H9 (cell line): ENCODE data around the gene MSRB1. TPM values are rescaled to one million over a fixed set of nuclear protein-coding genes. Genes with fewer than 3 reads are reported as not detected.

Experiments used
- DNase-seq: peaks from one replicate; pipeline ENCODE4 v3.0.0-alpha.2; 2017
- H2AFZ ChIP-seq: one replicate; pipeline ENCODE4 v1.6.1; 2013; ENCODE audit warnings: mild to moderate bottlenecking, low read length, control low read depth, moderate library complexity
- H2AK5ac ChIP-seq: 2 replicates; pipeline ENCODE4 v1.6.1; 2013; ENCODE audit warnings: low read length, control low read depth, mixed read lengths; ENCODE audit not compliant: insufficient read length
- H2BK120ac ChIP-seq: one replicate; pipeline ENCODE4 v1.6.1; 2013; ENCODE audit warnings: low read depth, mild to moderate bottlenecking, low read length, control low read depth, inconsistent platforms; ENCODE audit not compliant: poor library complexity, severe bottlenecking
- H2BK12ac ChIP-seq: 2 replicates; pipeline ENCODE4 v1.6.1; 2013; ENCODE audit warnings: low read length, control low read depth, mixed read lengths, low read depth; ENCODE audit not compliant: insufficient read length
- H2BK15ac ChIP-seq: 2 replicates; pipeline ENCODE4 v1.6.1; 2013; ENCODE audit warnings: low read depth, low read length, control low read depth
- H2BK20ac ChIP-seq: one replicate; pipeline ENCODE4 v1.6.1; 2013; ENCODE audit warnings: low read depth, mild to moderate bottlenecking, low read length, control low read depth, inconsistent platforms; ENCODE audit not compliant: poor library complexity, severe bottlenecking
- H2BK5ac ChIP-seq: 2 replicates; pipeline ENCODE4 v1.6.1; 2013; ENCODE audit warnings: low read length, control low read depth, mixed read lengths; ENCODE audit not compliant: insufficient read length
- H3K14ac ChIP-seq: 2 replicates; pipeline ENCODE4 v1.6.1; 2013; ENCODE audit warnings: low read length, control low read depth; ENCODE audit not compliant: insufficient read depth
- H3K18ac ChIP-seq: 2 replicates; pipeline ENCODE4 v1.6.1; 2013; ENCODE audit warnings: low read depth, mild to moderate bottlenecking, mixed read lengths, low read length, control low read depth; ENCODE audit not compliant: insufficient read length
- H3K23ac ChIP-seq: 2 replicates; pipeline ENCODE4 v1.6.1; 2013; ENCODE audit warnings: low read length, control low read depth, mixed read lengths, low read depth; ENCODE audit not compliant: insufficient read length
- H3K23me2 ChIP-seq: 2 replicates; pipeline ENCODE4 v1.6.1; 2013; ENCODE audit warnings: low read depth, mild to moderate bottlenecking, mixed read lengths, low read length, control low read depth; ENCODE audit not compliant: insufficient read length, poor library complexity, severe bottlenecking
- H3K27ac ChIP-seq: 2 replicates; pipeline ENCODE4 v1.5.1; 2013; ENCODE audit warnings: low read length, control low read depth, mixed read lengths, low read depth; ENCODE audit not compliant: insufficient read length
- H3K27me3 ChIP-seq: 2 replicates; pipeline ENCODE4 v1.6.1; 2013; ENCODE audit warnings: low read length, control low read depth, inconsistent platforms; ENCODE audit not compliant: insufficient read depth
- H3K4ac ChIP-seq: 2 replicates; pipeline ENCODE4 v1.6.1; 2013; ENCODE audit warnings: low read depth, mild to moderate bottlenecking, control low read depth, inconsistent platforms, low read length, moderate library complexity
- H3K4me1 ChIP-seq: 2 replicates; pipeline ENCODE4 v1.6.1; 2013; ENCODE audit warnings: low read length, control low read depth, inconsistent platforms; ENCODE audit not compliant: insufficient read depth
- H3K4me2 ChIP-seq: 2 replicates; pipeline ENCODE4 v1.6.1; 2013; ENCODE audit warnings: low read length, control low read depth, mixed read lengths; ENCODE audit not compliant: insufficient read length, insufficient read depth
- H3K56ac ChIP-seq: 2 replicates; pipeline ENCODE4 v1.6.1; 2013; ENCODE audit warnings: low read depth, mild to moderate bottlenecking, mixed read lengths, low read length, control low read depth; ENCODE audit not compliant: insufficient read length
- H3K79me1 ChIP-seq: 2 replicates; pipeline ENCODE4 v1.6.1; 2013; ENCODE audit warnings: low read depth, mild to moderate bottlenecking, moderate library complexity, low read length, control low read depth, inconsistent platforms; ENCODE audit not compliant: insufficient read depth, poor library complexity, severe bottlenecking
- H3K79me2 ChIP-seq: 2 replicates; pipeline ENCODE4 v1.6.1; 2013; ENCODE audit warnings: low read length, control low read depth, inconsistent platforms; ENCODE audit not compliant: insufficient read depth
- H3K9ac ChIP-seq: 2 replicates; pipeline ENCODE4 v1.6.1; 2013; ENCODE audit warnings: low read length, control low read depth, mixed read lengths; ENCODE audit not compliant: insufficient read length; ENCODE audit errors: extremely low read depth
- H3K9me3 ChIP-seq: one replicate; pipeline ENCODE4 v1.6.1; 2013; ENCODE audit warnings: low read depth, low read length, inconsistent platforms; ENCODE audit not compliant: control insufficient read depth
- H3T11ph ChIP-seq: one replicate; pipeline ENCODE4 v1.6.1; 2013; ENCODE audit warnings: mild to moderate bottlenecking, low read length, control low read depth, inconsistent platforms
- H4K20me1 ChIP-seq: one replicate; pipeline ENCODE4 v1.6.1; 2013; ENCODE audit not compliant: control insufficient read depth, insufficient read length, insufficient read depth
- H4K5ac ChIP-seq: 2 replicates; pipeline ENCODE4 v1.6.1; 2013; ENCODE audit warnings: low read depth, mild to moderate bottlenecking, mixed read lengths, low read length, control low read depth; ENCODE audit not compliant: insufficient read length
- H4K8ac ChIP-seq: replicated peaks from 2 replicates; pipeline ENCODE4 v1.6.1; 2013; ENCODE audit warnings: low read length, control low read depth, mixed read lengths, low read depth; ENCODE audit not compliant: insufficient read length
- H4K91ac ChIP-seq: 2 replicates; pipeline ENCODE4 v1.6.1; 2013; ENCODE audit warnings: low read depth, mild to moderate bottlenecking, moderate library complexity, mixed read lengths, low read length, control low read depth; ENCODE audit not compliant: insufficient read length
- H3K27ac Mint-ChIP-seq, 3 experiments: 2 replicates in 2 of 3; 3 replicates in 1 of 3; pipeline ENCODE4 v1.8.0; 2020 to 2021; ENCODE audit warnings: mixed read lengths in 3 of 3, mild to moderate bottlenecking in 1 of 3, moderate library complexity in 1 of 3
- H3K27me3 Mint-ChIP-seq: 2 replicates; pipeline ENCODE4 v1.8.0; 2021; ENCODE audit warnings: low read depth, mild to moderate bottlenecking, moderate library complexity, mixed read lengths
- H3K36me3 Mint-ChIP-seq, 3 experiments: 2 replicates in 2 of 3; 3 replicates in 1 of 3; pipeline ENCODE4 v1.8.0; 2020 to 2021; ENCODE audit warnings: low read depth in 3 of 3, mixed read lengths in 3 of 3; ENCODE audit not compliant: insufficient read depth in 1 of 3
- H3K4me1 Mint-ChIP-seq, 2 experiments: 2 replicates each; pipeline ENCODE4 v1.8.0; 2020; ENCODE audit warnings: mixed read lengths in 2 of 2
- H3K4me3 Mint-ChIP-seq, 2 experiments: 2 replicates in 1 of 2; 3 replicates in 1 of 2; pipeline ENCODE4 v1.8.0; 2020 to 2021; ENCODE audit warnings: mild to moderate bottlenecking in 2 of 2, mixed read lengths in 2 of 2, moderate library complexity in 1 of 2
- H3K9me3 Mint-ChIP-seq, 2 experiments: 2 replicates in 1 of 2; 3 replicates in 1 of 2; pipeline ENCODE4 v1.8.0; 2020; ENCODE audit warnings: mild to moderate bottlenecking in 2 of 2, mixed read lengths in 2 of 2, moderate library complexity in 1 of 2
- WGBS: extraction: QIAGEN DNeasy Blood & Tissue Kit; methylation state at CpG from one replicate; pipeline ENCODE4 v1.1.7; 2013; ENCODE audit warnings: missing lambda C conversion rate, low lambda C conversion rate, mixed read lengths; ENCODE audit not compliant: insufficient read length; ENCODE audit errors: extremely low coverage; 5-methylcytosine and 5-hydroxymethylcytosine counted together
- long read RNA-seq: library from polyadenylated mRNA; unstranded; transcript quantifications from one replicate; pipeline ENCODE4 v2.0.0, GENCODE V29; 2020
- total RNA-seq: library from RNA; stranded (reverse); gene quantifications from 2 replicates; pipeline ENCODE4 v1.2.1, GENCODE V29; 2021
- TF ChIP-seq, protein P1 (sequence below): fragments of 200-600 bp; sonication (generic); conservative IDR thresholded peaks from 3 replicates; pipeline ENCODE4 v1.8.0; 2021; ENCODE audit warnings: antibody characterized with exemption, mild to moderate bottlenecking

Gene MSRB1, protein sequence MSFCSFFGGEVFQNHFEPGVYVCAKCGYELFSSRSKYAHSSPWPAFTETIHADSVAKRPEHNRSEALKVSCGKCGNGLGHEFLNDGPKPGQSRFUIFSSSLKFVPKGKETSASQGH
- total RNA-seq, result 24.3 and 25.7 TPM in 2 replicates
- long read RNA-seq, transcript MSRB1-201 (4 exons, 1,423 nt), result major isoform, 277 of 281 reads
- long read RNA-seq, partial matches to known transcripts, result 2 of 281 reads
- long read RNA-seq, other reads (novel, unspliced or antisense), result 0 of 281 reads

DNA sequence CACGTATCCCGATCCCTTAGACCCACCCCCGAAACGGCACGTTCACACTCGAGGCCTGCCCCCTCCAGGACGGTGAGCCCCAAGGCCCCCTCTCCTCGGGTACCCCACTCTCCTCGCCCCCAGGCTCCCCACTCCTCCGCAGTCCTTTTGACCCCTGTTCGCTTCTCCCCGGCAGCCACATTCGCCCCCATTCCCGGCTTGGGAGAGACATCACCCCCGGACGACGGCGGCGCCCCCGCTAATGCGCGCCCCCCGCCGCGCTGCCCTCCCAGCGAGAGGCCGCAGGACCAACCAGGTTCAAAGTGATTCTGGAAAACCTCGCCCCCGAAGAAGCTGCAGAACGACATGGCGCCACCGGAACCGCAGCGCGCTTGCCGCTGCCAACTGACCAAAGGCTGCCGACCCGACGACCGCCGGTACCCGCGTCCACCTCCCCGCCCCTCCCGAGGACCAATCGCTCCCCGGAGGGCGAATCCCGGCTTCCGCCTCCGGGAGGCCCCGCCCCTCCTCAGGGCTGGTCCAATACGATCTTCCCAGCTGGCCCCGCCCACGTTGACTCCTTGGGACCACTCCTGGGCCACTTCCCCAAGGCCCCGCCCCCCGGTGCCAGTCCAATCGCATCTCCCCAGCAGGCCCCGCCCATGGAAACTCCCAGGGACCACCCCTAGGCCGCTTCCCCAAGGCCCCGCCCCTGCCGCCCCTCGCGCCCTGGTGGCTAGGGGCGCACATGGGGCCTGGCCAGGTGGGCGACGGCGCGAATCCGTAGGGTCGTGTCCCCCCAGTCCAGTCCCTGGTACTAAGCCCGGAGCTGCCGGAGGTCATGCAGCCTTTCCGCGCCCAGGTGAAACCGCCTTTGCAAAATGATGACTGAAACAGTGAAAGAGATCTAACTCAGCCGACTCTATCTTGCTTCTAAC is at the start of gene MSRB1:
MSRB1 (minus strand) TSS at position 390 of the 917 bp plus-strand sequence; CDS start at position 347, 43 bp downstream.
- Histone ChIP-seq H3K4me1 (peaks cover 4% of the 10 kb centered on the region; the same call in 1 of the 2 replicates), H3K14ac (peak within 1 kb of the TSS; percentile 42), H3K27me3 (no peaks in the 10 kb centered on the region), H3K18ac (peak within 1 kb of the TSS; percentile 81), H3T11ph (no peak within 1 kb of the TSS), H3K23me2 (peaks cover 7% of the 10 kb centered on the region), H3K79me1 (no peaks in the 10 kb centered on the region), H2BK5ac (no peak within 1 kb of the TSS), H2BK120ac (no peak within 1 kb of the TSS), H3K4ac (no peak within 1 kb of the TSS; the same call in 1 of the 2 replicates), H4K91ac (no peak within 1 kb of the TSS), H3K79me2 (no peaks in the 10 kb centered on the region), H4K8ac (no peak within 1 kb of the TSS), H4K5ac (no peak within 1 kb of the TSS), H3K23ac (no peak within 1 kb of the TSS), H3K9ac (peak within 1 kb of the TSS; percentile 50), H2AK5ac (no peak within 1 kb of the TSS), H2BK20ac (no peak within 1 kb of the TSS), H3K27ac (no peak within 1 kb of the TSS), H3K56ac (no peak within 1 kb of the TSS), H3K4me2 (peak within 1 kb of the TSS; percentile 70), H2BK15ac (no peak within 1 kb of the TSS), H3K9me3 (no peaks in the 10 kb centered on the region), H2AFZ (no peak within 1 kb of the TSS), H2BK12ac (no peak within 1 kb of the TSS), H4K20me1 (no peaks in the 10 kb centered on the region)
- TF ChIP-seq, protein P1, sequence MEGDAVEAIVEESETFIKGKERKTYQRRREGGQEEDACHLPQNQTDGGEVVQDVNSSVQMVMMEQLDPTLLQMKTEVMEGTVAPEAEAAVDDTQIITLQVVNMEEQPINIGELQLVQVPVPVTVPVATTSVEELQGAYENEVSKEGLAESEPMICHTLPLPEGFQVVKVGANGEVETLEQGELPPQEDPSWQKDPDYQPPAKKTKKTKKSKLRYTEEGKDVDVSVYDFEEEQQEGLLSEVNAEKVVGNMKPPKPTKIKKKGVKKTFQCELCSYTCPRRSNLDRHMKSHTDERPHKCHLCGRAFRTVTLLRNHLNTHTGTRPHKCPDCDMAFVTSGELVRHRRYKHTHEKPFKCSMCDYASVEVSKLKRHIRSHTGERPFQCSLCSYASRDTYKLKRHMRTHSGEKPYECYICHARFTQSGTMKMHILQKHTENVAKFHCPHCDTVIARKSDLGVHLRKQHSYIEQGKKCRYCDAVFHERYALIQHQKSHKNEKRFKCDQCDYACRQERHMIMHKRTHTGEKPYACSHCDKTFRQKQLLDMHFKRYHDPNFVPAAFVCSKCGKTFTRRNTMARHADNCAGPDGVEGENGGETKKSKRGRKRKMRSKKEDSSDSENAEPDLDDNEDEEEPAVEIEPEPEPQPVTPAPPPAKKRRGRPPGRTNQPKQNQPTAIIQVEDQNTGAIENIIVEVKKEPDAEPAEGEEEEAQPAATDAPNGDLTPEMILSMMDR, result peak; percentile 10; the same call in 1 of the 3 replicates
- peak within 1 kb of the TSS; percentile 88 to 93 for H3K4me3 Mint-ChIP-seq
- H3K27me3 Mint-ChIP-seq, result no peaks in the 10 kb centered on the region; the same call in 1 of the 2 replicates
- peaks cover 15 to 23% of the 10 kb centered on the region in 2 experiments for H3K4me1 Mint-ChIP-seq
- peaks cover 8 to 19% (median 14%) of the 10 kb centered on the region in 3 experiments; a peak in 6 of 7 replicates for H3K36me3 Mint-ChIP-seq
- no peaks in the 10 kb centered on the region for H3K9me3 Mint-ChIP-seq
- H3K27ac Mint-ChIP-seq, result peak within 1 kb of the TSS in 2 of 3 experiments; percentile 85 to 88; a peak in 1 of 7 replicates
- no CpG with 5 or more reads among the region's 77 CpGs for WGBS
- DNase-seq, result peak; percentile 100
